ENCODE measurements around the gene SPATA3. TPM values are rescaled to one million over a fixed set of nuclear protein-coding genes. Genes with fewer than 3 reads are reported as not detected.

Gene SPATA3
- polyA plus RNA-seq, 2 donors = not detected

DNA sequence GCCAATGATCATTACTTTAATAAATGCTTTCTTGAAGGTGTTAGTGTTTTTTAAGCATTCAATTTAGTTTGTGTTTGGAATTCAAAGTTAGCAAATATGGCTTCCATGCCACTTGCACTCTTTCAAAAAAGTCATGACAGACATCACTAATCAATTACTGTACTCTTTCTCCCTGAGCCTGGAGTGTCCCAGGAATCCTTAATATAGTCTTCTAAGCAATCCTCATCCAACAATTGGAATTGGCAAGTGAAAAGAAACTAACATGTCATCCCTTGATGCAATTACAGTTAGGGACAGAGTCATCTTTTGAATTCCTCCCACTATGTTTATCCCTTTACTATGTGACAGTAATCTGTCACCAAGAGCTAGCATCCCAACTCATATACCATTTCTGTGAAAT, 41.2 kb upstream of the SPATA3 start:
- Histone ChIP-seq H3K36me3 (ENCODE audit: control insufficient read depth in 2 of 2, insufficient read depth in 2 of 2, low read length in 1 of 2) (no peaks in the 10 kb centered on the region), H3K4me3 (ENCODE audit: low read depth in 1 of 2, low read length in 2 of 2) (no peak overlapping the region)

DNA sequence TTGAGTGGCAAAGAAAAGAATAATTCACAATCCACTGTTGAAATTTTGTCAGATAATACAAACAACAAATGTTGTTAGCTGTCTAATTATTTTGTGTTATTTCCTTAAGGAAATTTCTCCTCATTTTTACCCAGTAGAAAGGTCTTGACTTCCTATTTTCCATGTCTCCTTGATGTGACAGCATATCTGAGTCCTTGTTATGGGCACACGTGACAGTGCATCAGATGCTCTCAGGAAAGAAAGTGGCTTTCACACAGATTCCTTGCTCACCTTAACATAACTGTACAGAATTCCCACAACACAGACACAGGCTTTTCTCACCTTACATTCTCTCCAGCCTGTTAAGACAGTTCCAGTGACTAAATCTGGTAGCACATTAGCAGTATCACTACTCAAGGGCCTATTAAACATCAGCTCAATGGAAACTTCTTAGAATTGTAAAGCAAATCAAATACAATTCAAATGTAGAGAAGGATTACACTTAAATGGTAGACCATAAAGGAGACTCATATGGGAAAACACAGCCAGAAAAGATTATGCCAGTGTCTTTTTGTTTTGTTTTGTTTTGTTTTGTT, 40.7 kb upstream of the SPATA3 start:
- H3K4me3 ChIP-seq (ENCODE audit: low read depth in 1 of 2, low read length in 2 of 2) = no peak overlapping the region
- WGBS, 2 donors = 84 to 87% methylated on average over 1 of the region's 1 CpG
- no peak overlapping the region for H3K27ac ChIP-seq (ENCODE audit: low read depth in 2 of 2, low read length in 1 of 2)
- H3K27me3 ChIP-seq (ENCODE audit: control insufficient read depth in 1 of 2, insufficient read depth in 2 of 2, low read length in 2 of 2) = no peaks in the 10 kb centered on the region
- no peaks in the 10 kb centered on the region for H3K36me3 ChIP-seq (ENCODE audit: control insufficient read depth in 2 of 2, insufficient read depth in 2 of 2, low read length in 1 of 2)
- peaks cover 0 to 2% of the 10 kb centered on the region in 2 donors for H3K9me3 ChIP-seq (ENCODE audit: control insufficient read depth in 2 of 2, insufficient read depth in 1 of 2, low read depth in 1 of 2, low read length in 1 of 2)
- H3K4me1 ChIP-seq (ENCODE audit: control insufficient read depth in 2 of 2, insufficient read depth in 2 of 2, low read length in 1 of 2) = peaks cover 0 to 2% of the 10 kb centered on the region in 2 donors

More for the DNA sequence above, 41.2 kb upstream of the SPATA3 start:
- Histone ChIP-seq H3K4me1 (ENCODE audit: control insufficient read depth in 2 of 2, insufficient read depth in 2 of 2, low read length in 1 of 2) (peaks cover 0 to 2% of the 10 kb centered on the region in 2 donors), H3K9me3 (ENCODE audit: control insufficient read depth in 2 of 2, insufficient read depth in 1 of 2, low read depth in 1 of 2, low read length in 1 of 2) (peaks cover 0 to 2% of the 10 kb centered on the region in 2 donors), H3K27me3 (ENCODE audit: control insufficient read depth in 1 of 2, insufficient read depth in 2 of 2, low read length in 2 of 2) (no peaks in the 10 kb centered on the region), H3K27ac (ENCODE audit: low read depth in 2 of 2, low read length in 1 of 2) (no peak overlapping the region)

GRCh38 chr2:230956827-230957755, 38.8 kb upstream of the SPATA3 start:
- Histone ChIP-seq H3K36me3 (ENCODE audit: control insufficient read depth in 2 of 2, insufficient read depth in 2 of 2, low read length in 1 of 2) (no peaks in the 10 kb centered on the region), H3K4me3 (ENCODE audit: low read depth in 1 of 2, low read length in 2 of 2) (peak overlapping the region in 1 of 2 donors; percentile 40), H3K9me3 (ENCODE audit: control insufficient read depth in 2 of 2, insufficient read depth in 1 of 2, low read depth in 1 of 2, low read length in 1 of 2) (peaks cover 0 to under 1% of the 10 kb centered on the region in 2 donors), H3K27me3 (ENCODE audit: control insufficient read depth in 1 of 2, insufficient read depth in 2 of 2, low read length in 2 of 2) (no peaks in the 10 kb centered on the region), H3K4me1 (ENCODE audit: control insufficient read depth in 2 of 2, insufficient read depth in 2 of 2, low read length in 1 of 2) (peaks cover 0 to 2% of the 10 kb centered on the region in 2 donors), H3K27ac (ENCODE audit: low read depth in 2 of 2, low read length in 1 of 2) (no peak overlapping the region)
- 9 to 11% methylated on average over 34 to 43 of the region's 43 CpGs for WGBS, 2 donors

DNA sequence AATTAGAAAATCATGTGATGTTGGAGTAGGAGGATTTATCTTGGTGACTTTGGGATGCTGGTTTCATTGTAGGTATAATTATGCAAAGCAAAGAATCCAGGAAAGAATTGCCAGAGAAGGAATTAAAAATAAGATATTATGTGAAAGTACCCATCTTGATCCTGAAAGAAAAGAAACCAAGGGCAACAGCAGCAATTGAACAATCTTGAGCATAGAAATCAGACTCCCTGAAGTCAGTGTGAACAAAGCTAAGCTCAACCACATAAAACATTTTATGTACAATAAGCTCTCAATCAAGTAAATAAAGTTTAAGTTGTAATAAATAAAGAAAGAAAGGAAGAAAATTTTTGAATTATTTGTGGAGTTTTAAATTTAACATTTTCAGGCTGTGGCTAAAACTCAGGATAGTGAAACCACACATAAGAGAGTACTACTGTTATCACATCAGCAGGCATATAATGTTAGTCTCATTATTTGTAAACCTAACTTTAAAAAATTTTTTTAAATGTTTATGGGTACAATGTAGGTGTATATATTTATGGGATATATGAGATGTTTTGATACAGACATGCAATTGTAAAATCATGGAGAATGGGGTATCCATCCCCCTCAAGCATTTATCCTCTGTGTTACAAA, 38.0 kb upstream of the SPATA3 start:
- Histone ChIP-seq H3K4me3 (ENCODE audit: low read depth in 1 of 2, low read length in 2 of 2) (peak overlapping the region in 1 of 2 donors; percentile 40), H3K9me3 (ENCODE audit: control insufficient read depth in 2 of 2, insufficient read depth in 1 of 2, low read depth in 1 of 2, low read length in 1 of 2) (no peaks in the 10 kb centered on the region), H3K36me3 (ENCODE audit: control insufficient read depth in 2 of 2, insufficient read depth in 2 of 2, low read length in 1 of 2) (no peaks in the 10 kb centered on the region), H3K27ac (ENCODE audit: low read depth in 2 of 2, low read length in 1 of 2) (no peak overlapping the region), H3K4me1 (ENCODE audit: control insufficient read depth in 2 of 2, insufficient read depth in 2 of 2, low read length in 1 of 2) (peaks cover 0 to 2% of the 10 kb centered on the region in 2 donors), H3K27me3 (ENCODE audit: control insufficient read depth in 1 of 2, insufficient read depth in 2 of 2, low read length in 2 of 2) (no peaks in the 10 kb centered on the region)

- 87 to 88% methylated on average over 8 of the region's 8 CpGs for WGBS, 2 donors
- H3K4me1 ChIP-seq (ENCODE audit: control insufficient read depth in 2 of 2, insufficient read depth in 2 of 2, low read length in 1 of 2) = peaks cover 0 to 2% of the 10 kb centered on the region in 2 donors
- H3K4me3 ChIP-seq (ENCODE audit: low read depth in 1 of 2, low read length in 2 of 2) = no peak overlapping the region
- no peaks in the 10 kb centered on the region for H3K36me3 ChIP-seq (ENCODE audit: control insufficient read depth in 2 of 2, insufficient read depth in 2 of 2, low read length in 1 of 2)
- no peaks in the 10 kb centered on the region for H3K27me3 ChIP-seq (ENCODE audit: control insufficient read depth in 1 of 2, insufficient read depth in 2 of 2, low read length in 2 of 2)
- no peak overlapping the region for H3K27ac ChIP-seq (ENCODE audit: low read depth in 2 of 2, low read length in 1 of 2)
- H3K9me3 ChIP-seq (ENCODE audit: control insufficient read depth in 2 of 2, insufficient read depth in 1 of 2, low read depth in 1 of 2, low read length in 1 of 2) = no peaks in the 10 kb centered on the region
Observed at GRCh38 chr2:230958820-230959756, 36.8 kb upstream of the SPATA3 start.

DNA sequence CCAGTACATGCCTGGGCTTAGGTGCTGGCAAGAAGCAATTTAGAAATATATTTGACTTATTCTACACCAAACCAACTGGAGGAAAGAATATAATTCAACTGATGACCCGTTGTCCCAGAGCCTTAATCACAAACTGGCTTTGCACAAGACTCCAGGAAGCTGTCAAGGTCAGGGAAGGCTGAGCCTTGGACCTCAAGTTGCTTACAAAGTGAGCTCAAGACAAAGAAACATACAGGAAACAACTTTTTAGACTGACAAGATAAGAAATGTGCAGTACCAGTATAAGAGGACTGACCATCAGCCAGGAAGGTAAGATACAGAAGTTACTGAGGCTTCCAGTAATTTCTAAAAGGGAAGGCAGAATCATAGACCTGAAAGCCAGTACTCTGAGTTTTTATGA, 35.9 kb upstream of the SPATA3 start:
- 69 to 80% methylated on average over 1 of the region's 1 CpG for WGBS, 2 donors
- Histone ChIP-seq H3K9me3 (ENCODE audit: control insufficient read depth in 2 of 2, insufficient read depth in 1 of 2, low read depth in 1 of 2, low read length in 1 of 2) (no peaks in the 10 kb centered on the region), H3K36me3 (ENCODE audit: control insufficient read depth in 2 of 2, insufficient read depth in 2 of 2, low read length in 1 of 2) (no peaks in the 10 kb centered on the region), H3K4me1 (ENCODE audit: control insufficient read depth in 2 of 2, insufficient read depth in 2 of 2, low read length in 1 of 2) (peaks cover 0 to 2% of the 10 kb centered on the region in 2 donors), H3K27me3 (ENCODE audit: control insufficient read depth in 1 of 2, insufficient read depth in 2 of 2, low read length in 2 of 2) (no peaks in the 10 kb centered on the region), H3K27ac (ENCODE audit: low read depth in 2 of 2, low read length in 1 of 2) (no peak overlapping the region), H3K4me3 (ENCODE audit: low read depth in 1 of 2, low read length in 2 of 2) (no peak overlapping the region)

DNA sequence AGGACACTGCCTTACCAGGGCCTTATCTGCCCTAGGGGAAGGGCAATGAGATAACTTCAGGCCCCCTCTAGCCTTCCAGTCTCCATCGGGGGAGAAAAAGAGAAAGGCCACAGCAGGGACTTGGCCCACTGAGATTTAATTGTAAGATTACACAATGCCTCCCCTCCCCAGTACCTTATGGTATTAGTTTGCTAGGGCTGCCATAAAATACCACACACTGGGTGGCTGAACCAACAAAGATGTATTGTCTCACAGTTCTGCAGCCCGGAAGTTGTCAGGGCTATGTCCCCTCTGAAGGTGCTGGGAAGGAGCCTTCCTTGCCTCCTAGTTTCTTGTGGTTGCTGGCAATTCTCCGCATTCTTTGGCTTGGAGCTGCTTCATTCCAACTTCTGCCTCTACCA, 34.8 kb upstream of the SPATA3 start:
- Histone ChIP-seq H3K27ac (ENCODE audit: low read depth in 2 of 2, low read length in 1 of 2) (no peak overlapping the region), H3K4me1 (ENCODE audit: control insufficient read depth in 2 of 2, insufficient read depth in 2 of 2, low read length in 1 of 2) (peaks cover 0 to 2% of the 10 kb centered on the region in 2 donors), H3K27me3 (ENCODE audit: control insufficient read depth in 1 of 2, insufficient read depth in 2 of 2, low read length in 2 of 2) (no peaks in the 10 kb centered on the region), H3K9me3 (ENCODE audit: control insufficient read depth in 2 of 2, insufficient read depth in 1 of 2, low read depth in 1 of 2, low read length in 1 of 2) (no peaks in the 10 kb centered on the region), H3K36me3 (ENCODE audit: control insufficient read depth in 2 of 2, insufficient read depth in 2 of 2, low read length in 1 of 2) (no peaks in the 10 kb centered on the region), H3K4me3 (ENCODE audit: low read depth in 1 of 2, low read length in 2 of 2) (no peak overlapping the region)
- WGBS, 2 donors = 72 to 83% methylated on average over 3 of the region's 3 CpGs

GRCh38 chr2:230964136-230964730, 31.7 kb upstream of the SPATA3 start:
- Histone ChIP-seq H3K27me3 (ENCODE audit: control insufficient read depth in 1 of 2, insufficient read depth in 2 of 2, low read length in 2 of 2) (no peaks in the 10 kb centered on the region), H3K36me3 (ENCODE audit: control insufficient read depth in 2 of 2, insufficient read depth in 2 of 2, low read length in 1 of 2) (no peaks in the 10 kb centered on the region), H3K4me1 (ENCODE audit: control insufficient read depth in 2 of 2, insufficient read depth in 2 of 2, low read length in 1 of 2) (no peaks in the 10 kb centered on the region), H3K9me3 (ENCODE audit: control insufficient read depth in 2 of 2, insufficient read depth in 1 of 2, low read depth in 1 of 2, low read length in 1 of 2) (no peaks in the 10 kb centered on the region), H3K4me3 (ENCODE audit: low read depth in 1 of 2, low read length in 2 of 2) (no peak overlapping the region), H3K27ac (ENCODE audit: low read depth in 2 of 2, low read length in 1 of 2) (no peak overlapping the region)
- 97 to 98% methylated on average over 35 to 36 of the region's 36 CpGs for WGBS, 2 donors

GRCh38 chr2:230967113-230967512, 28.8 kb upstream of the SPATA3 start:
- no peaks in the 10 kb centered on the region for H3K27me3 ChIP-seq (ENCODE audit: control insufficient read depth in 1 of 2, insufficient read depth in 2 of 2, low read length in 2 of 2)
- no peaks in the 10 kb centered on the region for H3K36me3 ChIP-seq (ENCODE audit: control insufficient read depth in 2 of 2, insufficient read depth in 2 of 2, low read length in 1 of 2)
- no peaks in the 10 kb centered on the region for H3K9me3 ChIP-seq (ENCODE audit: control insufficient read depth in 2 of 2, insufficient read depth in 1 of 2, low read depth in 1 of 2, low read length in 1 of 2)
- 76 to 83% methylated on average over 3 of the region's 3 CpGs for WGBS, 2 donors
- H3K4me3 ChIP-seq (ENCODE audit: low read depth in 1 of 2, low read length in 2 of 2) = no peak overlapping the region
- no peak overlapping the region for H3K27ac ChIP-seq (ENCODE audit: low read depth in 2 of 2, low read length in 1 of 2)
- no peaks in the 10 kb centered on the region for H3K4me1 ChIP-seq (ENCODE audit: control insufficient read depth in 2 of 2, insufficient read depth in 2 of 2, low read length in 1 of 2)

All from esophagus (tissue), 2 donors.